IMR-90 (cell line): ENCODE data around the gene CGNL1. TPM values are rescaled to one million over a fixed set of nuclear protein-coding genes. Genes with fewer than 3 reads are reported as not detected.
A peak's percentile ranks its signal among the peaks of the same experiment; 100 is the strongest.

ENCODE experiments used
- ATAC-seq: fragments of 200-7000 bp; cut with Tn5 transposase; 2 replicates; pipeline ENCODE4 v1.9.1; 2020; ENCODE audit warnings: low read depth, mild to moderate bottlenecking, moderate library complexity
- BruUV-seq: library from RNA; stranded (reverse); fragments of 400-500 nt; replicated peaks from 2 replicates; lab custom pipeline; 2021; lab: Mats Ljungman, UMichigan
- CTCF ChIA-PET: fragments of 300-600 bp; formaldehyde crosslinking; extraction: SDS; loops from one replicate; lab custom pipeline; 2021; ENCODE audit warnings: antibody characterized with exemption; lab: Yijun Ruan, JAX
- POLR2A ChIA-PET: fragments of 300-600 bp; sonication (Branson Sonifier 250); formaldehyde crosslinking; loops from one replicate; lab custom pipeline; 2022; ENCODE audit warnings: antibody characterized with exemption; ENCODE audit not compliant: unreplicated experiment; lab: Charles Lee
- DNase-seq: peaks from one replicate; pipeline ENCODE4 v3.0.0; 2013
- H2AFZ ChIP-seq: replicated peaks from 2 replicates; pipeline ENCODE3; 2013; ENCODE audit warnings: low read length, mild to moderate bottlenecking; ENCODE audit not compliant: poor library complexity
- H2AK5ac ChIP-seq: 2 replicates; pipeline ENCODE4 v1.6.1; 2013; ENCODE audit warnings: low read depth, low read length, inconsistent platforms
- H2AK9ac ChIP-seq: replicated peaks from 2 replicates; pipeline ENCODE3; 2013; ENCODE audit warnings: mild to moderate bottlenecking, low read depth, low read length, moderate library complexity; ENCODE audit not compliant: poor library complexity
- H2BK120ac ChIP-seq: 2 replicates; pipeline ENCODE4 v1.6.1; 2013; ENCODE audit warnings: low read depth, low read length, inconsistent platforms
- H2BK15ac ChIP-seq: 3 replicates; pipeline ENCODE4 v1.6.1; 2013; ENCODE audit warnings: low read depth, low read length, inconsistent platforms
- H2BK20ac ChIP-seq: 2 replicates; pipeline ENCODE4 v1.6.1; 2013; ENCODE audit warnings: low read depth, mild to moderate bottlenecking, inconsistent platforms, low read length, moderate library complexity
- H2BK5ac ChIP-seq: 2 replicates; pipeline ENCODE4 v1.6.1; 2013; ENCODE audit warnings: mild to moderate bottlenecking, low read depth, low read length, inconsistent platforms; ENCODE audit not compliant: poor library complexity, severe bottlenecking
- H3K14ac ChIP-seq: replicated peaks from 2 replicates; pipeline ENCODE4 v1.6.1; 2013; ENCODE audit warnings: low read depth, low read length, inconsistent platforms
- H3K18ac ChIP-seq: 2 replicates; pipeline ENCODE4 v1.6.1; 2013; ENCODE audit warnings: low read depth, low read length, control low read depth
- H3K23ac ChIP-seq: 2 replicates; pipeline ENCODE4 v1.6.1; 2013; ENCODE audit warnings: low read depth, low read length, inconsistent platforms
- H3K27ac ChIP-seq: 2 replicates; pipeline ENCODE4 v1.5.1; 2013; ENCODE audit warnings: mild to moderate bottlenecking, control low read depth, low read length; ENCODE audit not compliant: insufficient read depth
- H3K27me3 ChIP-seq: 2 replicates; pipeline ENCODE4 v1.6.1; 2013; ENCODE audit warnings: low read length; ENCODE audit not compliant: control insufficient read depth, insufficient read depth
- H3K36me3 ChIP-seq: 2 replicates; pipeline ENCODE4 v1.6.1; 2013; ENCODE audit warnings: low read length, mixed read lengths; ENCODE audit not compliant: control insufficient read depth, insufficient read depth
- H3K4ac ChIP-seq: 2 replicates; pipeline ENCODE4 v1.6.1; 2013; ENCODE audit warnings: low read depth, low read length, inconsistent platforms
- H3K4me1 ChIP-seq: 2 replicates; pipeline ENCODE4 v1.6.1; 2013; ENCODE audit warnings: low read length, mixed read lengths; ENCODE audit not compliant: control insufficient read depth, insufficient read depth
- H3K4me2 ChIP-seq: 2 replicates; pipeline ENCODE4 v1.6.1; 2013; ENCODE audit warnings: low read depth, mild to moderate bottlenecking, control low read depth, low read length, moderate library complexity
- H3K4me3 ChIP-seq: 2 replicates; pipeline ENCODE4 v1.5.1; 2013; ENCODE audit warnings: low read depth, mild to moderate bottlenecking, control low read depth, low read length, moderate library complexity; ENCODE audit not compliant: insufficient read depth
- H3K56ac ChIP-seq: 2 replicates; pipeline ENCODE4 v1.6.1; 2013; ENCODE audit warnings: low read length, inconsistent platforms; ENCODE audit not compliant: insufficient read depth; ENCODE audit errors: extremely low read depth
- H3K79me1 ChIP-seq, 2 experiments: 2 replicates each; pipeline ENCODE4 v1.6.1; 2013; ENCODE audit warnings: low read length in 2 of 2, inconsistent platforms in 1 of 2, low read depth in 1 of 2
- H3K9ac ChIP-seq: 2 replicates; pipeline ENCODE4 v1.6.1; 2013; ENCODE audit warnings: low read depth, low read length, control low read depth
- H3K9me1 ChIP-seq: 2 replicates; pipeline ENCODE4 v1.6.1; 2013; ENCODE audit warnings: low read length, inconsistent platforms; ENCODE audit not compliant: insufficient read depth
- H3K9me3 ChIP-seq: 2 replicates; pipeline ENCODE4 v1.6.1; 2013; ENCODE audit warnings: low read length; ENCODE audit not compliant: control insufficient read depth, insufficient read depth
- H4K20me1 ChIP-seq: 2 replicates; pipeline ENCODE4 v1.6.1; 2013; ENCODE audit warnings: low read length, inconsistent platforms; ENCODE audit not compliant: insufficient read depth
- H4K5ac ChIP-seq: 2 replicates; pipeline ENCODE4 v1.6.1; 2013; ENCODE audit warnings: mild to moderate bottlenecking, low read depth, low read length, control low read depth
- H4K8ac ChIP-seq, 2 experiments: 2 replicates each; pipeline ENCODE4 v1.6.1; 2013; ENCODE audit warnings: low read depth in 2 of 2, low read length in 2 of 2, control low read depth in 1 of 2, inconsistent platforms in 1 of 2
- H4K91ac ChIP-seq: 2 replicates; pipeline ENCODE4 v1.6.1; 2013; ENCODE audit warnings: low read depth, low read length, inconsistent platforms; ENCODE audit not compliant: insufficient read depth
- BHLHE40 ChIP-seq: fragments of 150-350 bp; IDR thresholded peaks from 2 replicates; pipeline ENCODE4 v1.6.1; 2016; ENCODE audit warnings: mild to moderate bottlenecking, low read depth, low read length
- MAFK ChIP-seq: IDR thresholded peaks from 2 replicates; pipeline ENCODE4 v1.6.1; 2012; ENCODE audit warnings: low read depth, low read length, improper control_type of control experiment
- MXI1 ChIP-seq: IDR thresholded peaks from 2 replicates; pipeline ENCODE4 v1.6.1; 2012; ENCODE audit warnings: low read depth, mild to moderate bottlenecking, low read length, moderate library complexity, borderline replicate concordance
- RAD21 ChIP-seq: IDR thresholded peaks from 2 replicates; pipeline ENCODE4 v1.6.1; 2012; ENCODE audit warnings: low read length, improper control_type of control experiment
- RFX5 ChIP-seq: IDR thresholded peaks from 2 replicates; pipeline ENCODE4 v1.8.0; 2012; ENCODE audit warnings: low read depth, mild to moderate bottlenecking, low read length, moderate library complexity
- WGBS, 2 experiments: methylation state at CpG; one replicate each; pipeline versions ENCODE4 v1.1.5 to v1.1.7; 2013; ENCODE audit warnings: missing lambda C conversion rate in 2 of 2; ENCODE audit not compliant: insufficient read length in 1 of 2; ENCODE audit errors: extremely low coverage in 2 of 2; 5-methylcytosine and 5-hydroxymethylcytosine counted together
- dilution Hi-C: fragments of 300-500 bp; cut with HindIII; formaldehyde crosslinking; loops from one replicate; pipeline ENCODE4 v1.14.3; 2018; ENCODE audit warnings: low sequenced_read_pairs; ENCODE audit not compliant: unreplicated experiment
- in situ Hi-C: fragments of 300-500 bp; cut with MboI; formaldehyde crosslinking; loops from 3 replicates; pipeline ENCODE4 v1.14.3; 2019; ENCODE audit warnings: low sequenced_read_pairs, inconsistent platforms, mixed read lengths
- intact Hi-C: fragments of 100-400 bp; cut with micrococcal nuclease; formaldehyde crosslinking; loops from 2 replicates; pipeline ENCODE4 v1.10.0; 2022
- polyA plus RNA-seq, 3 experiments: library from polyadenylated mRNA; depleted of rRNA; stranded (reverse); fragments of >200 nt; gene quantifications; 2 replicates each; pipeline ENCODE4 v1.2.3, GENCODE V29; 2012; ENCODE audit warnings: low replicate concordance in 1 of 3
- total RNA-seq: library from RNA; depleted of rRNA; stranded (reverse); fragments of >200 nt; gene quantifications from 2 replicates; pipeline ENCODE4 v1.2.3, GENCODE V29; 2012

CGNL1 gene
- total and polyA plus RNA-seq, 2 of the 4 experiments (the other 2 are of a cell fraction) = 0.07 to 0.18 TPM

GRCh38 chr15:57583282-57583681 lies 207.0 kb downstream of the CGNL1 start:
- H3K36me3 ChIP-seq = no peaks in the 10 kb centered on the region
- no peak overlapping the region for H3K9ac ChIP-seq
- H3K9me3 ChIP-seq = peaks cover 8% of the 10 kb centered on the region; the same call in 1 of the 2 replicates
- BruUV-seq = no TSS peak
- ATAC-seq = no peak
- H3K14ac ChIP-seq = no peak overlapping the region
- H4K8ac ChIP-seq = no peak overlapping the region
- no peak overlapping the region for H3K4me2 ChIP-seq
- no peak overlapping the region for H4K91ac ChIP-seq
- intact Hi-C loops = no loop called here
- no peak overlapping the region for H4K5ac ChIP-seq
- H4K20me1 ChIP-seq = no peaks in the 10 kb centered on the region
- DNase-seq = no peak
- CTCF ChIA-PET = no interaction called here
- no CpG with 5 or more reads among the region's 2 CpGs for WGBS, 2 experiments
- H2BK120ac ChIP-seq = no peak overlapping the region
- H3K79me1 ChIP-seq = no peaks in the 10 kb centered on the region
- H3K9me1 ChIP-seq = no peaks in the 10 kb centered on the region
- H3K56ac ChIP-seq = no peak overlapping the region
- no peak overlapping the region for H2BK15ac ChIP-seq
- H3K27me3 ChIP-seq = peaks cover 16% of the 10 kb centered on the region
- H3K27ac ChIP-seq = no peak overlapping the region
- no peak overlapping the region for H3K23ac ChIP-seq
- H2AK5ac ChIP-seq = no peak overlapping the region
- H2AFZ ChIP-seq = no peak overlapping the region
- no peak overlapping the region for H2AK9ac ChIP-seq
- in situ Hi-C loops = no loop called here
- no peak overlapping the region for H3K18ac ChIP-seq
- TF ChIP-seq MXI1 (no peak), RAD21 (no peak), MAFK (peak; percentile 54), RFX5 (no peak), BHLHE40 (no peak)
- POLR2A ChIA-PET = no interaction called here
- dilution Hi-C loops = no loop called here
- H3K4me1 ChIP-seq = no peaks in the 10 kb centered on the region
- no peak overlapping the region for H2BK5ac ChIP-seq
- H3K4me3 ChIP-seq = no peak overlapping the region
- H3K4ac ChIP-seq = no peak overlapping the region
- no peak overlapping the region for H2BK20ac ChIP-seq
